Lung (tissue), 12 donors: ENCODE results near the gene COQ9. TPM values are rescaled to one million over a fixed set of nuclear protein-coding genes. Genes with fewer than 3 reads are reported as not detected.
A peak's percentile ranks its signal among the peaks of the same experiment; 100 is the strongest.

ENCODE experiments used
- ATAC-seq: fragments of 200-7000 bp; cut with Tn5 transposase; one replicate; pipeline ENCODE4 v1.9.1; 2020; ENCODE audit warnings: moderate number of reproducible peaks; ENCODE audit not compliant: insufficient read depth, low FRiP score
- DNase-seq, 3 donors: peaks; one replicate each; pipeline ENCODE4 v3.0.0-alpha.2; 2013 to 2017
- H3K27ac ChIP-seq, 2 donors: one replicate each; pipeline ENCODE4 v1.5.1; 2013; ENCODE audit warnings: mild to moderate bottlenecking in 2 of 2, moderate library complexity in 2 of 2, control low read depth in 1 of 2, inconsistent platforms in 1 of 2, low read depth in 1 of 2, low read length in 1 of 2
- H3K27me3 ChIP-seq, 3 donors: one replicate each; pipeline ENCODE4 v1.5.1; 2013; ENCODE audit warnings: low read length in 2 of 3; ENCODE audit not compliant: control insufficient read depth in 3 of 3, insufficient read depth in 3 of 3
- H3K36me3 ChIP-seq, 4 donors: one replicate each; pipeline ENCODE4 v1.5.1; 2013; ENCODE audit warnings: low read length in 4 of 4, mild to moderate bottlenecking in 1 of 4, moderate library complexity in 1 of 4; ENCODE audit not compliant: control insufficient read depth in 4 of 4, insufficient read depth in 4 of 4
- H3K4me1 ChIP-seq, 5 donors: one replicate each; pipeline ENCODE4 v1.5.1; 2013; ENCODE audit warnings: low read length in 5 of 5, mild to moderate bottlenecking in 2 of 5, moderate library complexity in 1 of 5; ENCODE audit not compliant: control insufficient read depth in 5 of 5, insufficient read depth in 5 of 5
- H3K4me3 ChIP-seq: one replicate; pipeline ENCODE4 v1.5.1; 2013; ENCODE audit warnings: mild to moderate bottlenecking, control low read depth, moderate library complexity
- H3K9ac ChIP-seq, 2 donors: one replicate each; pipeline ENCODE4 v1.5.1; 2013; ENCODE audit warnings: low read length in 2 of 2, control low read depth in 1 of 2; ENCODE audit not compliant: insufficient read depth in 1 of 2
- H3K9me3 ChIP-seq, 4 donors: one replicate each; pipeline ENCODE4 v1.5.1; 2013; ENCODE audit warnings: low read length in 3 of 4, mild to moderate bottlenecking in 1 of 4, moderate library complexity in 1 of 4; ENCODE audit not compliant: control insufficient read depth in 4 of 4, insufficient read depth in 3 of 4
- CTCF ChIP-seq: IDR thresholded peaks from 2 replicates; pipeline ENCODE4 v1.5.1; 2012; ENCODE audit warnings: mild to moderate bottlenecking; ENCODE audit errors: control extremely low read depth, extremely low read depth
- WGBS, 2 donors: extraction: QIAGEN DNeasy Blood & Tissue Kit; methylation state at CpG; one replicate each; pipeline ENCODE4 v1.1.7; 2013; 5-methylcytosine and 5-hydroxymethylcytosine counted together
- polyA plus RNA-seq, 2 donors: library from polyadenylated mRNA; stranded (reverse); fragments of 200-250 nt; gene quantifications; one replicate each; pipeline ENCODE4 v1.2.1, GENCODE V29; 2013
- total RNA-seq, 2 donors: library from RNA; depleted of rRNA in 1 of 2; stranded (reverse); fragments of >200 nt in 1 of 2; gene quantifications; one replicate each; pipeline ENCODE4 v1.2.1, GENCODE V29; 2014 to 2021
- donor health status: control.
- donor health status: control.
- donor health status: Bipolar disorder and iron deficiency.
- donor health status: healthy.
- donor health status: DM: yes; HTN: yes; CAD: no.

The COQ9 gene
- total and polyA plus RNA-seq, 4 donors: 42.2 to 59.5 (median 46.8) TPM

- Histone ChIP-seq H3K4me1 (peaks cover 0 to 19% (median 14%) of the 10 kb centered on the region in 5 donors), H3K9ac (no peak overlapping the region), H3K36me3 (no peaks in the 10 kb centered on the region), H3K4me3 (no peak overlapping the region), H3K27ac (peak overlapping the region in 1 of 2 donors; percentile 9), H3K27me3 (no peaks in the 10 kb centered on the region), H3K9me3 (no peaks in the 10 kb centered on the region)
- 85 to 86% methylated on average over 15 to 16 of the region's 16 CpGs for WGBS, 2 donors
- no peak for TF ChIP-seq CTCF
- ATAC-seq: no peak
- no peak for DNase-seq
These were observed 31.2 kb upstream of the COQ9 start for GRCh38 chr16:57416084-57416483.

DNA sequence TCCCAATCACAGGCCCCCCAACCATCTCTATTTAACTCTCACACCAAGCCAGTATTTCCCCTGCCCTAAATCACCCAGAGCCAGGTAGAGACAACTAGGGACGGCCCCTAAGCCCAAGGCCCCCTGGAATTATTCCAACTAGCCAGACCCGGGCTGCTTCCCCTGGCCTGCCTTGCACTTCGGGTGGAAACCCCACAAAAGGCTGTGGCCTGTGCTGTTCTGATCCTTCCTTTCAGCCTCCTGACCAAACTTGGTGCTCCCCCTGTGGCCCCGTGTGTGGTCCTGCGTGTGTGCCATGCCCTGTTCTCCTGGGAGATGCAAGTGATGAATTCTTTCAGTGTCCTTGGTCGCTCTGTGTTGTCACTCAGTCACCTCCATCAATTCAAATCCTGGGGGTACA is 27.8 kb upstream of the COQ9 start:
- no peak overlapping the region for H3K4me3 ChIP-seq
- ATAC-seq (no peak), DNase-seq (no peak)
- no peaks in the 10 kb centered on the region for H3K36me3 ChIP-seq
- TF ChIP-seq CTCF: no peak
- 78 to 83% methylated on average over 6 of the region's 6 CpGs for WGBS, 2 donors
- H3K9me3 ChIP-seq: no peaks in the 10 kb centered on the region
- peaks cover 0 to 24% (median 14%) of the 10 kb centered on the region in 5 donors for H3K4me1 ChIP-seq
- no peak overlapping the region for H3K9ac ChIP-seq
- no peak overlapping the region for H3K27ac ChIP-seq
- no peaks in the 10 kb centered on the region for H3K27me3 ChIP-seq

GRCh38 chr16:57422026-57422944 is 25.0 kb upstream of the COQ9 start:
- no peak overlapping the region for H3K27ac ChIP-seq
- no peak for ATAC-seq
- 41 to 60% methylated on average over 10 of the region's 10 CpGs for WGBS, 2 donors

More at GRCh38 chr16:57422026-57422944, 25.0 kb upstream of the COQ9 start:
- Histone ChIP-seq H3K4me1 (peaks cover 0 to 16% (median 9%) of the 10 kb centered on the region in 5 donors), H3K4me3 (no peak overlapping the region), H3K36me3 (no peaks in the 10 kb centered on the region), H3K27me3 (no peaks in the 10 kb centered on the region), H3K9me3 (no peaks in the 10 kb centered on the region), H3K9ac (peak overlapping the region in 1 of 2 donors; percentile 34)
- TF ChIP-seq CTCF: no peak
- peak; percentile 82 to 92 (median 90) for DNase-seq
